Measurements from ENCODE around the gene BCAS2.

GRCh38 chr1:114597949-114598348 lies 16.5 kb upstream of the BCAS2 start:
- TF ChIP-seq CTCF (IDR thresholded peaks at IDR 0.05) (no peak), POLR2AphosphoS5 (IDR thresholded peaks at IDR 0.05) (no peak), POLR2A (IDR thresholded peaks at IDR 0.05) (no peak), EP300 (IDR thresholded peaks at IDR 0.05) (no peak)
